GM18909 (cell line): ENCODE data around the gene PRR23C.
A peak's percentile ranks its signal among the peaks of the same experiment; 100 is the strongest.
"Not testable (repeated sequence)": the region's sequence is repeated elsewhere in the genome, so short reads cannot be mapped to it uniquely, and the experiment has no call there.

Source experiments
- ATAC-seq: cut with Tn5 transposase; IDR thresholded peaks from one replicate; pipeline ENCODE4 v1.9.1; 2021; ENCODE audit warnings: mild to moderate bottlenecking; ENCODE audit not compliant: unreplicated experiment, poor library complexity

PRR23C gene

GRCh38 chr3:139044366-139045210 is at the start of gene PRR23C:
PRR23C (minus strand) TSS chr3:139044892; CDS start chr3:139044620, 272 bp downstream.
- no peak for ATAC-seq

- ATAC-seq, result no peak
These were observed 49.1 kb upstream of the PRR23C start for GRCh38 chr3:139093840-139094239.

- no peak for ATAC-seq
These were observed 44.0 kb upstream of the PRR23C start for GRCh38 chr3:139088462-139089324.

- no peak for ATAC-seq
These were observed 42.9 kb upstream of the PRR23C start for GRCh38 chr3:139087621-139088020.

GRCh38 chr3:139084176-139084575 is 39.5 kb upstream of the PRR23C start:
- no peak for ATAC-seq

GRCh38 chr3:139074565-139075115 is 29.9 kb upstream of the PRR23C start:
- no peak for ATAC-seq

GRCh38 chr3:139062918-139063317 is 18.2 kb upstream of the PRR23C start:
- ATAC-seq, result no peak

GRCh38 chr3:139052802-139053600 is 8.3 kb upstream of the PRR23C start:
- ATAC-seq, result no peak

GRCh38 chr3:139043554-139044365 is 932 bp downstream of the PRR23C start:
- no peak for ATAC-seq

GRCh38 chr3:139037478-139037877 is 7.2 kb downstream of the PRR23C start:
- no peak for ATAC-seq

- no peak for ATAC-seq
These were observed 12.2 kb downstream of the PRR23C start for GRCh38 chr3:139032326-139033002.

- ATAC-seq, result not testable (repeated sequence)
These were observed 14.1 kb downstream of the PRR23C start for GRCh38 chr3:139030576-139030975.

- no peak for ATAC-seq
These were observed 19.7 kb downstream of the PRR23C start for GRCh38 chr3:139024968-139025367.

GRCh38 chr3:139020868-139021234 is 23.8 kb downstream of the PRR23C start, which contains the start of gene PRR23B:
PRR23B (minus strand) TSS chr3:139020926; CDS start chr3:139020661, 265 bp downstream.
- no peak for ATAC-seq

- no peak for ATAC-seq
These were observed 24.4 kb downstream of the PRR23C start for GRCh38 chr3:139020036-139020867.

- peak; percentile 69 for ATAC-seq
These were observed 28.2 kb downstream of the PRR23C start for GRCh38 chr3:139016430-139017048.

- no peak for ATAC-seq
These were observed 38.5 kb downstream of the PRR23C start, which contains the start of gene PRR23A for GRCh38 chr3:139006051-139006716. PRR23A (minus strand) TSS chr3:139006268; CDS start chr3:139006268, 0 bp downstream.
